K562 (cell line): ENCODE measurements around the gene ENKUR. TPM values are rescaled to one million over a fixed set of nuclear protein-coding genes. Genes with fewer than 3 reads are reported as not detected.

ENCODE experiments used
- ETV1 ChIP-seq: fragments of 450-650 bp; conservative IDR thresholded peaks from 2 replicates; pipeline ENCODE4 v1.6.1; 2016; ENCODE audit warnings: missing genetic modification characterization, control low read depth, low read depth, missing compliant biosample characterization
- RREB1 ChIP-seq: fragments of 250-450 bp; sonication (Bioruptor Pico); IDR thresholded peaks from 2 replicates; pipeline ENCODE4 v1.4.0; 2020
- TFE3 ChIP-seq: fragments of 450-650 bp; formaldehyde crosslinking; IDR thresholded peaks from 2 replicates; pipeline ENCODE4 v1.4.0; 2020; ENCODE audit warnings: mild to moderate bottlenecking, mixed read lengths
- ZNF318 ChIP-seq, 2 experiments: fragments of 450-650 bp; IDR thresholded peaks; 2 replicates each; pipeline ENCODE4 v1.6.1; 2016; ENCODE audit warnings: mild to moderate bottlenecking in 2 of 2, borderline replicate concordance in 1 of 2, low read depth in 1 of 2, moderate library complexity in 1 of 2
- ZNF780A ChIP-seq: fragments of 250-450 bp; sonication (Bioruptor Pico); IDR thresholded peaks from 2 replicates; pipeline ENCODE4 v1.5.0; 2021; ENCODE audit warnings: mild to moderate bottlenecking
- polyA plus RNA-seq, 8 experiments: library from polyadenylated mRNA; depleted of rRNA in 4 of 8; stranded (reverse) in 5 of 8; unstranded in 3 of 8; fragments of >200 nt; fragmentation: Nextera tagmentation in 2 of 8; fragmentation: Illumina TruSeq in 1 of 8; extraction: Ambion mirVana in 2 of 8; extraction: Trizol in 1 of 8; gene quantifications; 2 replicates each; pipeline versions ENCODE4 v1.2.1 to v1.2.3, GENCODE V29; 2011 to 2014; ENCODE audit warnings: inconsistent platforms in 1 of 8, missing spikeins in 1 of 8
- total RNA-seq, 7 experiments: library from RNA; depleted of rRNA in 6 of 7; stranded (reverse); fragments of >200 nt in 6 of 7; fragmentation: Illumina TruSeq in 2 of 7; extraction: Trizol in 2 of 7; gene quantifications; 2 replicates each; pipeline versions ENCODE4 v1.2.1 to v1.2.3, GENCODE V29; 2011 to 2021; ENCODE audit warnings: low replicate concordance in 1 of 7

ENKUR gene
- total and polyA plus RNA-seq, 9 of the 15 experiments (the other 6 are each of a cell fraction or from before 2014, with no cell fraction given), result 0.06 to 0.46 (median 0.20) TPM

- TF ChIP-seq ZNF318 (IDR thresholded peaks at IDR 0.05; ENCODE audit: borderline replicate concordance in 1 of 2, low read depth in 1 of 2) (no peak), ZNF780A (CRISPR knock-in tag) (no peak), ETV1 (tag) (no peak), TFE3 (no peak), RREB1 (CRISPR knock-in tag) (no peak)
Measured at GRCh38 chr10:24984906-24985305, 31.1 kb downstream of the ENKUR start (continued).
